ENCODE data around the gene KCNQ4.

KCNQ4 gene

GRCh38 chr1:40783001-40783905 is at the start of gene KCNQ4:
Gene KCNQ4 (plus strand): TSS chr1:40783787. CDS start chr1:40784094, 307 bp downstream.
- peak within 1 kb of the TSS; percentile 87 for H3K4me3 Mint-ChIP-seq
- no peaks in the 10 kb centered on the region for H3K9me3 Mint-ChIP-seq (ENCODE audit: low read depth)
- H3K27me3 Mint-ChIP-seq = peaks cover 6% of the 10 kb centered on the region
- peaks cover 3% of the 10 kb centered on the region for H3K36me3 Mint-ChIP-seq
- H3K27ac Mint-ChIP-seq = peak within 1 kb of the TSS; percentile 69
- peaks cover 9% of the 10 kb centered on the region for H3K4me1 Mint-ChIP-seq (ENCODE audit: low read depth)

GRCh38 chr1:40734882-40735628 is 48.5 kb upstream of the KCNQ4 start:
- H3K27ac Mint-ChIP-seq = no peak overlapping the region
- H3K9me3 Mint-ChIP-seq (ENCODE audit: low read depth) = no peaks in the 10 kb centered on the region
- peaks cover 12% of the 10 kb centered on the region for H3K36me3 Mint-ChIP-seq
- H3K27me3 Mint-ChIP-seq = no peaks in the 10 kb centered on the region
- peaks cover 46% of the 10 kb centered on the region for H3K4me1 Mint-ChIP-seq (ENCODE audit: low read depth)
- H3K4me3 Mint-ChIP-seq = no peak overlapping the region

GRCh38 chr1:40736085-40736531 is 47.5 kb upstream of the KCNQ4 start:
- peaks cover 47% of the 10 kb centered on the region for H3K4me1 Mint-ChIP-seq (ENCODE audit: low read depth)
- no peak overlapping the region for H3K27ac Mint-ChIP-seq
- H3K27me3 Mint-ChIP-seq = no peaks in the 10 kb centered on the region
- peaks cover 10% of the 10 kb centered on the region for H3K36me3 Mint-ChIP-seq
- H3K4me3 Mint-ChIP-seq = no peak overlapping the region
- no peaks in the 10 kb centered on the region for H3K9me3 Mint-ChIP-seq (ENCODE audit: low read depth)

GRCh38 chr1:40738831-40739230 is 44.8 kb upstream of the KCNQ4 start:
- Mint-ChIP-seq H3K36me3 (peaks cover 20% of the 10 kb centered on the region), H3K27ac (no peak overlapping the region), H3K9me3 (ENCODE audit: low read depth) (no peaks in the 10 kb centered on the region), H3K4me3 (no peak overlapping the region), H3K4me1 (ENCODE audit: low read depth) (peaks cover 56% of the 10 kb centered on the region), H3K27me3 (no peaks in the 10 kb centered on the region)

GRCh38 chr1:40739455-40740008 is 44.1 kb upstream of the KCNQ4 start:
- Mint-ChIP-seq H3K27ac (no peak overlapping the region), H3K4me3 (no peak overlapping the region), H3K36me3 (peaks cover 20% of the 10 kb centered on the region), H3K9me3 (ENCODE audit: low read depth) (no peaks in the 10 kb centered on the region), H3K27me3 (no peaks in the 10 kb centered on the region), H3K4me1 (ENCODE audit: low read depth) (peaks cover 57% of the 10 kb centered on the region)

- Mint-ChIP-seq H3K27me3 (no peaks in the 10 kb centered on the region), H3K9me3 (ENCODE audit: low read depth) (no peaks in the 10 kb centered on the region), H3K36me3 (peaks cover 20% of the 10 kb centered on the region), H3K4me1 (ENCODE audit: low read depth) (peaks cover 61% of the 10 kb centered on the region), H3K4me3 (no peak overlapping the region), H3K27ac (no peak overlapping the region)
These were observed 43.3 kb upstream of the KCNQ4 start for GRCh38 chr1:40740039-40740996.

- H3K4me3 Mint-ChIP-seq = no peak overlapping the region
- no peaks in the 10 kb centered on the region for H3K9me3 Mint-ChIP-seq (ENCODE audit: low read depth)
- no peak overlapping the region for H3K27ac Mint-ChIP-seq
- H3K4me1 Mint-ChIP-seq (ENCODE audit: low read depth) = peaks cover 64% of the 10 kb centered on the region
- H3K36me3 Mint-ChIP-seq = peaks cover 20% of the 10 kb centered on the region
- no peaks in the 10 kb centered on the region for H3K27me3 Mint-ChIP-seq
These were observed 42.4 kb upstream of the KCNQ4 start for GRCh38 chr1:40740997-40741736.

GRCh38 chr1:40742363-40743061 is 41.1 kb upstream of the KCNQ4 start:
- peaks cover 22% of the 10 kb centered on the region for H3K36me3 Mint-ChIP-seq
- H3K27ac Mint-ChIP-seq = peak overlapping the region; percentile 56
- peaks cover 67% of the 10 kb centered on the region for H3K4me1 Mint-ChIP-seq (ENCODE audit: low read depth)
- H3K9me3 Mint-ChIP-seq (ENCODE audit: low read depth) = no peaks in the 10 kb centered on the region
- H3K27me3 Mint-ChIP-seq = no peaks in the 10 kb centered on the region
- H3K4me3 Mint-ChIP-seq = peak overlapping the region; percentile 31

GRCh38 chr1:40743452-40743851 is 40.1 kb upstream of the KCNQ4 start:
- no peaks in the 10 kb centered on the region for H3K27me3 Mint-ChIP-seq
- peaks cover 64% of the 10 kb centered on the region for H3K4me1 Mint-ChIP-seq (ENCODE audit: low read depth)
- H3K27ac Mint-ChIP-seq = no peak overlapping the region
- no peaks in the 10 kb centered on the region for H3K9me3 Mint-ChIP-seq (ENCODE audit: low read depth)
- no peak overlapping the region for H3K4me3 Mint-ChIP-seq
- H3K36me3 Mint-ChIP-seq = peaks cover 22% of the 10 kb centered on the region

- H3K27me3 Mint-ChIP-seq = no peaks in the 10 kb centered on the region
- peaks cover 19% of the 10 kb centered on the region for H3K36me3 Mint-ChIP-seq
- no peak overlapping the region for H3K27ac Mint-ChIP-seq
- no peak overlapping the region for H3K4me3 Mint-ChIP-seq
- peaks cover 61% of the 10 kb centered on the region for H3K4me1 Mint-ChIP-seq (ENCODE audit: low read depth)
- no peaks in the 10 kb centered on the region for H3K9me3 Mint-ChIP-seq (ENCODE audit: low read depth)
These were observed 39.7 kb upstream of the KCNQ4 start for GRCh38 chr1:40743860-40744259.

GRCh38 chr1:40745176-40745575 is 38.4 kb upstream of the KCNQ4 start:
- Mint-ChIP-seq H3K9me3 (ENCODE audit: low read depth) (no peaks in the 10 kb centered on the region), H3K27me3 (no peaks in the 10 kb centered on the region), H3K4me3 (no peak overlapping the region), H3K4me1 (ENCODE audit: low read depth) (peaks cover 54% of the 10 kb centered on the region), H3K27ac (peak overlapping the region; percentile 51), H3K36me3 (peaks cover 12% of the 10 kb centered on the region)

GRCh38 chr1:40746344-40747090 is 37.1 kb upstream of the KCNQ4 start:
- Mint-ChIP-seq H3K9me3 (ENCODE audit: low read depth) (no peaks in the 10 kb centered on the region), H3K27ac (peak overlapping the region; percentile 9), H3K4me1 (ENCODE audit: low read depth) (peaks cover 45% of the 10 kb centered on the region), H3K4me3 (no peak overlapping the region), H3K27me3 (no peaks in the 10 kb centered on the region), H3K36me3 (peaks cover 14% of the 10 kb centered on the region)
